Stimulated activated naive CD8-positive, alpha-beta T cell treated with anti-CD3 and anti-CD28 coated beads, Interleukin-15, amount 100 ng/mL, for 72 hours (primary cell): ENCODE data around the gene C1orf87.
A peak's percentile ranks its signal among the peaks of the same experiment; 100 is the strongest.
"Not testable (repeated sequence)": the region's sequence is repeated elsewhere in the genome, so short reads cannot be mapped to it uniquely, and the experiment has no call there.

Source experiments
- ATAC-seq: fragments of 150-1000 bp; cut with Tn5 transposase; 2 replicates; pipeline ENCODE4 v1.10.0; 2021; ENCODE audit warnings: mild to moderate bottlenecking, moderate library complexity
- DNase-seq, 2 donors: peaks; one replicate each; pipeline ENCODE4 v3.0.0; 2021 to 2022
- H3K27ac Mint-ChIP-seq, 2 donors: one replicate each; pipeline ENCODE4 v1.8.0; 2022; ENCODE audit warnings: mild to moderate bottlenecking in 2 of 2, mixed read lengths in 2 of 2, moderate library complexity in 2 of 2
- H3K27me3 Mint-ChIP-seq: one replicate; pipeline ENCODE4 v1.8.0; 2022; ENCODE audit warnings: mixed read lengths
- H3K4me1 Mint-ChIP-seq: one replicate; pipeline ENCODE4 v1.8.0; 2022; ENCODE audit warnings: mild to moderate bottlenecking, mixed read lengths
- H3K4me3 Mint-ChIP-seq, 2 donors: one replicate each; pipeline ENCODE4 v1.8.0; 2022; ENCODE audit warnings: mild to moderate bottlenecking in 2 of 2, mixed read lengths in 2 of 2, moderate library complexity in 1 of 2
- H3K9me3 Mint-ChIP-seq, 2 donors: one replicate each; pipeline ENCODE4 v1.8.0; 2022; ENCODE audit warnings: mixed read lengths in 2 of 2

Gene C1orf87

GRCh38 chr1:59986516-59987310 is 86.9 kb downstream of the C1orf87 start:
- DNase-seq: no peak
- ATAC-seq: no peak
- H3K4me1 Mint-ChIP-seq: no peaks in the 10 kb centered on the region
- no peak overlapping the region for H3K27ac Mint-ChIP-seq
- H3K4me3 Mint-ChIP-seq: no peak overlapping the region
- no peaks in the 10 kb centered on the region for H3K9me3 Mint-ChIP-seq
- no peaks in the 10 kb centered on the region for H3K27me3 Mint-ChIP-seq

GRCh38 chr1:59985911-59986515 is 87.6 kb downstream of the C1orf87 start:
- Mint-ChIP-seq H3K27ac (no peak overlapping the region), H3K27me3 (no peaks in the 10 kb centered on the region), H3K4me1 (no peaks in the 10 kb centered on the region), H3K9me3 (no peaks in the 10 kb centered on the region), H3K4me3 (no peak overlapping the region)
- DNase-seq (no peak), ATAC-seq (no peak)

GRCh38 chr1:59979666-59980065 is 93.9 kb downstream of the C1orf87 start:
- Mint-ChIP-seq H3K4me1 (no peaks in the 10 kb centered on the region), H3K27me3 (peaks cover 20% of the 10 kb centered on the region), H3K9me3 (no peaks in the 10 kb centered on the region), H3K4me3 (no peak overlapping the region), H3K27ac (no peak overlapping the region)
- ATAC-seq (no peak), DNase-seq (no peak)

- DNase-seq (no peak), ATAC-seq (no peak)
- Mint-ChIP-seq H3K4me3 (no peak overlapping the region), H3K9me3 (no peaks in the 10 kb centered on the region), H3K27ac (no peak overlapping the region), H3K27me3 (peaks cover 30% of the 10 kb centered on the region), H3K4me1 (no peaks in the 10 kb centered on the region)
These were observed 95.1 kb downstream of the C1orf87 start for GRCh38 chr1:59978511-59978910.

GRCh38 chr1:59978026-59978425 is 95.5 kb downstream of the C1orf87 start:
- H3K9me3 Mint-ChIP-seq: no peaks in the 10 kb centered on the region
- H3K27me3 Mint-ChIP-seq: peaks cover 35% of the 10 kb centered on the region
- H3K4me3 Mint-ChIP-seq: no peak overlapping the region
- DNase-seq: no peak
- no peaks in the 10 kb centered on the region for H3K4me1 Mint-ChIP-seq
- H3K27ac Mint-ChIP-seq: no peak overlapping the region
- ATAC-seq: no peak

GRCh38 chr1:59977075-59977410 is 96.5 kb downstream of the C1orf87 start:
- H3K27me3 Mint-ChIP-seq: peaks cover 41% of the 10 kb centered on the region
- DNase-seq (no peak), ATAC-seq (no peak)
- H3K4me3 Mint-ChIP-seq: no peak overlapping the region
- no peaks in the 10 kb centered on the region for H3K9me3 Mint-ChIP-seq
- no peak overlapping the region for H3K27ac Mint-ChIP-seq
- H3K4me1 Mint-ChIP-seq: no peaks in the 10 kb centered on the region

GRCh38 chr1:59976194-59977074 is 97.1 kb downstream of the C1orf87 start:
- Mint-ChIP-seq H3K27me3 (peaks cover 47% of the 10 kb centered on the region), H3K9me3 (no peaks in the 10 kb centered on the region), H3K4me3 (no peak overlapping the region), H3K4me1 (peaks cover 3% of the 10 kb centered on the region), H3K27ac (no peak overlapping the region)
- DNase-seq (peak; percentile 34 to 36), ATAC-seq (no peak)

GRCh38 chr1:59973719-59974118 is 99.9 kb downstream of the C1orf87 start:
- H3K4me1 Mint-ChIP-seq: peaks cover 6% of the 10 kb centered on the region
- ATAC-seq (no peak), DNase-seq (no peak)
- H3K9me3 Mint-ChIP-seq: no peaks in the 10 kb centered on the region
- H3K4me3 Mint-ChIP-seq: no peak overlapping the region
- peaks cover 52% of the 10 kb centered on the region for H3K27me3 Mint-ChIP-seq
- H3K27ac Mint-ChIP-seq: no peak overlapping the region

- Mint-ChIP-seq H3K4me3 (no peak overlapping the region), H3K27me3 (peaks cover 52% of the 10 kb centered on the region), H3K27ac (no peak overlapping the region), H3K9me3 (no peaks in the 10 kb centered on the region), H3K4me1 (peaks cover 6% of the 10 kb centered on the region)
- ATAC-seq (no peak), DNase-seq (no peak)
These were observed 101.2 kb downstream of the C1orf87 start for GRCh38 chr1:59972216-59972927.

GRCh38 chr1:59971464-59971911 is 102.1 kb downstream of the C1orf87 start:
- Mint-ChIP-seq H3K4me3 (peak overlapping the region in 1 of 2 donors; percentile 60), H3K27me3 (peaks cover 48% of the 10 kb centered on the region), H3K4me1 (peaks cover 6% of the 10 kb centered on the region), H3K9me3 (no peaks in the 10 kb centered on the region), H3K27ac (no peak overlapping the region)
- DNase-seq (peak; percentile 33 to 37), ATAC-seq (peak; percentile 51)

GRCh38 chr1:59969542-59970175 is 103.9 kb downstream of the C1orf87 start:
- H3K27ac Mint-ChIP-seq, ATAC-seq, DNase-seq, H3K4me3 Mint-ChIP-seq, H3K4me1 Mint-ChIP-seq, H3K9me3 Mint-ChIP-seq: not testable (repeated sequence)
- peaks cover 32% of the 10 kb centered on the region for H3K27me3 Mint-ChIP-seq

- H3K4me1 Mint-ChIP-seq, H3K9me3 Mint-ChIP-seq, DNase-seq, H3K4me3 Mint-ChIP-seq, H3K27ac Mint-ChIP-seq, ATAC-seq: not testable (repeated sequence)
- H3K27me3 Mint-ChIP-seq: peaks cover 24% of the 10 kb centered on the region
These were observed 104.8 kb downstream of the C1orf87 start for GRCh38 chr1:59968746-59969145.

- DNase-seq (no peak), ATAC-seq (no peak)
- H3K4me3 Mint-ChIP-seq: no peak overlapping the region
- H3K9me3 Mint-ChIP-seq: no peaks in the 10 kb centered on the region
- H3K27ac Mint-ChIP-seq: no peak overlapping the region
- H3K27me3 Mint-ChIP-seq: peaks cover 15% of the 10 kb centered on the region
- peaks cover 6% of the 10 kb centered on the region for H3K4me1 Mint-ChIP-seq
These were observed 105.8 kb downstream of the C1orf87 start for GRCh38 chr1:59967780-59968179.

GRCh38 chr1:59967141-59967697 is 106.4 kb downstream of the C1orf87 start:
- Mint-ChIP-seq H3K4me1 (peaks cover 6% of the 10 kb centered on the region), H3K4me3 (no peak overlapping the region), H3K27ac (no peak overlapping the region), H3K9me3 (no peaks in the 10 kb centered on the region), H3K27me3 (peaks cover 13% of the 10 kb centered on the region)
- DNase-seq: no peak
- ATAC-seq: no peak

- Mint-ChIP-seq H3K9me3 (no peaks in the 10 kb centered on the region), H3K4me3 (no peak overlapping the region), H3K4me1 (no peaks in the 10 kb centered on the region), H3K27ac (no peak overlapping the region), H3K27me3 (no peaks in the 10 kb centered on the region)
- DNase-seq (no peak), ATAC-seq (no peak)
These were observed 121.5 kb downstream of the C1orf87 start for GRCh38 chr1:59952065-59952464.
